Epithelial cell of proximal tubule (primary cell): ENCODE measurements around the gene RTN4RL1. TPM values are rescaled to one million over a fixed set of nuclear protein-coding genes. Genes with fewer than 3 reads are reported as not detected.

Experiments
- DNase-seq: peaks from one replicate; pipeline ENCODE4 v3.0.0-alpha.2; 2011; ENCODE audit warnings: low read depth
- H3K4me3 ChIP-seq: 2 replicates; pipeline ENCODE4 v1.5.1; 2011; ENCODE audit warnings: low read depth, mild to moderate bottlenecking, low read length
- total RNA-seq: library from RNA; depleted of rRNA; stranded (reverse); fragments of >200 nt; gene quantifications from 2 replicates; pipeline ENCODE4 v1.2.3, GENCODE V29; 2015
- TF ChIP-seq, protein P1 (sequence below): conservative IDR thresholded peaks from 2 replicates; pipeline ENCODE4 v1.5.1; 2012; ENCODE audit warnings: low read depth, mild to moderate bottlenecking, low read length

Gene RTN4RL1
- total RNA-seq, 1 donor from 2014 or later, result not detected

DNA sequence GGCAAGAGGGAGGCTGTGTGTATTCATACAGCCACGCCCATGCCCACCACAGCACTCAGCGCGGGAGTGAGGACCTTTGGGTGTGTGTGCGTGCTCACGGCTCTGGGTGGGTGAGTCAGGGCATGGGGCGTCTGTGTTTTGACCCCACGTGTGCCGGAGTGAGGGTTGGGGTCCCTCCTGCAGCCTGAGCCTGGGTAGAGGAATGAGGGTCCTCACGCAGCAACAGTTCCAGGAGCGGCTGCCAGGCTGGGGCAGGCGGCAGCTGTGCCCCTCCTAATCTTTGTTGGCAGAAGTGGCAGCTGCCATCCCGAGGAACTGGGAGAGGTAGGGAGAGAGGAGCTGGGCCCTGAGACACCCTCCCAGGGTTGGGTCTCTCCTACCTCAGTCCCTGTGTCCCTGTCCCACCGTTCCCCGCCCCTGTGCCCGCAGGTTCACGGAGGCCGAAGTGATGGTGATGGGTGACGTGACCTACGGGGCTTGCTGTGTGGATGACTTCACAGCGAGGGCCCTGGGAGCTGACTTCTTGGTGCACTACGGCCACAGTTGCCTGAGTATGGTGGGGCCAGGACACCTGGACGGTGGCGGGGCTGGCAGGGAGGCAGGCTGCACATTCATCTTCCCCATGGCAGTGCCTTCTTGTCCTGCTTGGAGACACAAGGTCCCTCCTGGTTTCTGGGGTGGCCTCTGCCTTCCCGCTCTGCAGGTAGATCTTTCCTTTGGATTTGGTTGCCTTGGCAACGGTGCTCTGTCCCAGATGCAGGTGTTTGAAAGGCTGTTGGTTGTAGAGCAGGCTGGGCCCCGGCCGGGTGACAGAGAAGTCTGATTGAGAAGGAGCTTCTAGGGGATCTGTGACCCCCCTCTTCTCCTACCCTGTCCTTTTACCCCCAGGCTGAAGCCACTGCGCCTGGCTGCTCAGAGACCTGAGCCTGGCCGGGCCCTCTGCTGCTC, 10.7 kb upstream of the RTN4RL1 start:
- TF ChIP-seq, protein P1, sequence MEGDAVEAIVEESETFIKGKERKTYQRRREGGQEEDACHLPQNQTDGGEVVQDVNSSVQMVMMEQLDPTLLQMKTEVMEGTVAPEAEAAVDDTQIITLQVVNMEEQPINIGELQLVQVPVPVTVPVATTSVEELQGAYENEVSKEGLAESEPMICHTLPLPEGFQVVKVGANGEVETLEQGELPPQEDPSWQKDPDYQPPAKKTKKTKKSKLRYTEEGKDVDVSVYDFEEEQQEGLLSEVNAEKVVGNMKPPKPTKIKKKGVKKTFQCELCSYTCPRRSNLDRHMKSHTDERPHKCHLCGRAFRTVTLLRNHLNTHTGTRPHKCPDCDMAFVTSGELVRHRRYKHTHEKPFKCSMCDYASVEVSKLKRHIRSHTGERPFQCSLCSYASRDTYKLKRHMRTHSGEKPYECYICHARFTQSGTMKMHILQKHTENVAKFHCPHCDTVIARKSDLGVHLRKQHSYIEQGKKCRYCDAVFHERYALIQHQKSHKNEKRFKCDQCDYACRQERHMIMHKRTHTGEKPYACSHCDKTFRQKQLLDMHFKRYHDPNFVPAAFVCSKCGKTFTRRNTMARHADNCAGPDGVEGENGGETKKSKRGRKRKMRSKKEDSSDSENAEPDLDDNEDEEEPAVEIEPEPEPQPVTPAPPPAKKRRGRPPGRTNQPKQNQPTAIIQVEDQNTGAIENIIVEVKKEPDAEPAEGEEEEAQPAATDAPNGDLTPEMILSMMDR, result no peak
- no peak for DNase-seq
- H3K4me3 ChIP-seq, result no peak overlapping the region

DNA sequence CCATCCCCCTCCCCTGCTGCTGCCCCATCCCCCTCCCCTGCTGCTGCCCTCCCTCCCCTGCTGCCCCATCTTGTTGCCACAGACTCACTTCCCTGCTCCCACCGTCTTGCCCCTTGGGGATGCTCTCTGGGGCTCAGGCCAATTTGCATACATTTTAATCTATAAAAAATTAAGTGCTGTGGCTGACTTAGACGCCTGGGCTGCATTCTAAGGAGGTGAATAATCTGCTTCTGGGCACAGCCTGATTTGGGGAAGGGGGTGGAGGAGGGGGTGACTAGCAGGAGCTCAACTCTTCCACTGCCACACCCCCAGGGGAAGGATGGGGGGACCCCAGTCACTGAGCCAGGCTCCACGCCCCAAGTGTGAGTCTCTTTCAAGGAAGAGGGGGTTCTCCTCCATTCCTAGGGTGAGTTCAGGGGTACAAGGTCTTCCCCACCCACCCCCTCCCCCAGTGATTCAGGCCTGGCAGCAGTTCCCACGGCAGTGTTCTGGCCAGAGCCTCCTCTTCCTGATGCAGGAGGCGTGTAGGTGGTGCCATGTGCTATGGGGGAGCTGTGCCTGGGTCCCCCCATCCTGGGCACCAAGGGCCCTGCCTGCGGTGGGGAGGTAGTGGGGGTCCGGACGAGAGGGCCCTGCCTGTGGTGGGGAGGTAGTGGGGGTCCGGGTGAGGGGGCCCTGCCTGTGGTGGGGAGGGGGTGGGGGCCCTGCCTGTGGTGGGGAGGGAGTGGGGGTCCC, 9.8 kb upstream of the RTN4RL1 start:
- TF ChIP-seq, protein P1, result no peak
- no peak overlapping the region for H3K4me3 ChIP-seq
- DNase-seq, result no peak

DNA sequence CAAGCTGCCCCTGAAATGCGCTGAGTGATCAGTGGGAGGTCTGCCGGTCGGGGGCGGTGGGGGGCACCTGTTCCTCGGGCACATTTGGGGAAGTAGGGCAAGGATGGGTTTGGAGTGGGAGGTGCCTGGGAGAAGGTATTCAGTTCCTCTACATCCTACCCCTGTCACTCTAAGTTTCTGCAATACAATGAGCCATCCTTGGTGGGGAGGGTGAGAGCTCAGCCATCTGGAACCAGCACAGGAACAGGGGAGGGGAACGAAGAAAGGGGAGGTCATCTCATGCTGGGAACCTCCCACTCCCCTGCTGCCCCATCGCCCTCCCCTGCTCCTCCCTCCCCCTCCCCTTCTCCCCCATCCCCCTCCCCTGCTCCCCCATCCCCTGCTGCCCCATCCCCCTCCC, 9.0 kb upstream of the RTN4RL1 start:
- TF ChIP-seq, protein P1, result no peak
- no peak overlapping the region for H3K4me3 ChIP-seq
- DNase-seq, result no peak

DNA sequence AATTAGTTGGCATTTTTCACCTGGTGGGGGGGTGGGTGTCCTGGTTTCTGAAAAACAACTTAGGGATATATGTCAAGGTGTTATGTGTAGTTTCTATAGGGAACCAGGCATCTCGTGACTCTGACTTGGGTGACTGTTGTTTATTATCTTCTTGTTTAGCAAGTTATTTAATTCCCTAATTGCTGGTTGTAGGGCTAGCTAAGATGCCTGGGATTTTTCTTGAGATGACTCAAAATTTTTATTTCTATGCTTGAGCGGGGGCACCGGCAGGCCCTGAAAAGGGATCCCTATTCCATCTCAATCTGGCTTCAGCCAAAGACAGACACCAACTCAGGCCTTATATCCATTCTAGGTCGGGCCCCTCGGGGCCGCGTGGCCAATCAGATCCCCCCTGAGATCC, 8.0 kb upstream of the RTN4RL1 start:
- DNase-seq, result no peak
- H3K4me3 ChIP-seq, result no peak overlapping the region
- TF ChIP-seq, protein P1, result no peak

DNA sequence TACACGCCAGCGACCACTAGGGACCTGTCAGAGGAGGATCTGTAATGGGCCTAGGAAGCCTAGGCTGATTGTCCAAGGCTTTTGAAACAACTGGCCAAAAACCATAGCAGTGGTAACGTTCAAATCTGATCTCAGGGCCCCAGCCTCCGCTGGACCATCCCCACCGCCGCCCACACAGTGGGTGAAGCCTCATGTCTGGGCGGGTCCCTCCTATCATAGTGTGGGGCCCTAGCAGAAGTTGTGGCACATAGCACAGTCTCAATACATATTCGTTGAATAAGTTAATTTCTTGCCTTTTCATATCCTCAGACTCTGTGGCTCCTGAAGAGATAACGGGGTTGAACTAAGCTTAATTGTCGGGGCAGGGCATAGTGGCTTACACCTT, 5.6 kb upstream of the RTN4RL1 start:
- TF ChIP-seq, protein P1, result peak; percentile 58
- peak overlapping the region; percentile 94 for H3K4me3 ChIP-seq
- DNase-seq, result no peak

DNA sequence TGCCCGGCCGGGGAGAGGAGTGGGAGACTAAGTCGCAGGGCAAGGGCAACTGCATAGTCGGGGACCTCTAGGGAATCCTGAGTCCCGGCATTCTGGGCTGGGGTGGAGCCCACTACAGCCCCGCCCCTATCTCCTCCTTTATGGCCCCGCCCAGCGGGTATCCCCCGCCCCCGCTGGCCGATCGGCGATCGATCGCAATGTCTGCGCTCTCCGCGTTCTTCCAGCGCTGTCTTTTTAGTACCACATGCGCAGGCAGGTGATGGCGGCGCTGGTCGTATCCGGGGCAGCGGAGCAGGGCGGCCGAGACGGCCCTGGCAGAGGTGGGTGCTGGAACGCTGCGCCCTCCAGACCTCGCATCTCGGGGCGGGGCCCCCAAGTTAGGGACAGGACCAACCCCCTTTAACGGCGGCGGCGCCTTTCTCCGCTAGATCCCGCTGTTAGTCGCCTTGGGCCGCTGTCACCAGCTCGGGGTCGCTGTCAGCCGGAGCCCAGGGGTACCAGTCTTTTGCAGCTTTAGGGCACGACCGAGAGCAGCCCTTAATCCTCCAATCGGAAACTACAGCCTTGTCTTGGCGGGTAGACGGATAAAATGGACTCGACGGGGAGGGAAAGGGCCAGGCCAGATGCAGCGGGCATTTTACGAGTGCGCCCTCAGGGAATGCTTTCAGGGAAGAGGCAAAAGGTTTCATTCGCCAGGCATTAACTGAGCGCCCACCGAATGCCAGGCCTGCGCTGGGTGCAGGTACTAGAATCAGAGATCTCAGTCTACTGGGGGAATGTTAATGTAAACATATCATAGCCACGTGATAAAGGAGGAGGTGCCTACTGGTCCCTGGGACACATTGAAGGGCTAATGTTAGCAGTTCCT, 5.0 kb upstream of the RTN4RL1 start, which contains the start of gene DPH1:
TSS of gene DPH1 (plus strand) at position 243 of the 868 bp plus-strand sequence. CDS start at position 260, 17 bp downstream.
- H3K4me3 ChIP-seq, result peak within 1 kb of the TSS; percentile 94
- TF ChIP-seq, protein P1, result no peak
- DNase-seq, result peak; percentile 55
